H1 (cell line): ENCODE data around the gene CHAC1. TPM values are rescaled to one million over a fixed set of nuclear protein-coding genes. Genes with fewer than 3 reads are reported as not detected.

Experiments
- CTCF ChIA-PET: fragments of 300-600 bp; sonication (Branson Sonifier 250); formaldehyde crosslinking; loops from one replicate; lab custom pipeline; 2021; ENCODE audit not compliant: partially characterized antibody; lab: Charles Lee
- POLR2A ChIA-PET: fragments of 300-600 bp; sonication (Branson Sonifier 250); formaldehyde crosslinking; loops from one replicate; lab custom pipeline; 2021; ENCODE audit warnings: inconsistent platforms; ENCODE audit not compliant: partially characterized antibody; lab: Charles Lee
- DNase-seq, 2 experiments: peaks; one replicate each; pipeline versions ENCODE4 v3.0.0 to v3.0.0-alpha.2; 2010 to 2022; ENCODE audit warnings: low spot score in 2 of 2, low read depth in 1 of 2, mixed read lengths in 1 of 2
- FAIRE-seq: peaks from 2 replicates; lab custom pipeline; 2011; peaks lifted over from hg19 to GRCh38; lab: Jason Lieb, UNC
- H2AFZ ChIP-seq: 2 replicates; pipeline ENCODE4 v1.8.1; 2012; ENCODE audit warnings: low read length, inconsistent platforms
- H2AK5ac ChIP-seq: 2 replicates; pipeline ENCODE4 v1.6.1; 2013; ENCODE audit warnings: low read depth, low read length
- H2BK120ac ChIP-seq: replicated peaks from 2 replicates; pipeline ENCODE3; 2013; ENCODE audit warnings: low read depth, low read length, inconsistent platforms
- H2BK12ac ChIP-seq: 2 replicates; pipeline ENCODE4 v1.6.1; 2013; ENCODE audit warnings: low read depth, low read length
- H2BK15ac ChIP-seq: 2 replicates; pipeline ENCODE4 v1.6.1; 2013; ENCODE audit warnings: low read length
- H2BK20ac ChIP-seq: 2 replicates; pipeline ENCODE4 v1.6.1; 2013; ENCODE audit warnings: low read length
- H2BK5ac ChIP-seq: 2 replicates; pipeline ENCODE4 v1.6.1; 2013; ENCODE audit warnings: low read depth, low read length
- H3K14ac ChIP-seq: 2 replicates; pipeline ENCODE4 v1.6.1; 2013; ENCODE audit warnings: inconsistent platforms; ENCODE audit not compliant: insufficient read length
- H3K18ac ChIP-seq: 2 replicates; pipeline ENCODE4 v1.6.1; 2013; ENCODE audit warnings: low read length; ENCODE audit errors: extremely low read depth
- H3K23ac ChIP-seq: 2 replicates; pipeline ENCODE4 v1.6.1; 2013; ENCODE audit warnings: inconsistent platforms; ENCODE audit not compliant: insufficient read length
- H3K23me2 ChIP-seq: 2 replicates; pipeline ENCODE4 v1.6.1; 2013; ENCODE audit warnings: low read depth, low read length
- H3K27ac ChIP-seq: 2 replicates; pipeline ENCODE4 v1.6.1; 2011; ENCODE audit warnings: low read depth, low read length, inconsistent platforms
- H3K27me3 ChIP-seq, 4 experiments: replicated peaks in 1 of 4; 1 replicate in 1 of 4; 2 replicates in 3 of 4; pipeline versions ENCODE4 v1.6.1 to v1.8.1; 2011 to 2013; ENCODE audit warnings: low read length in 3 of 4, mild to moderate bottlenecking in 3 of 4, inconsistent platforms in 2 of 4, mixed read lengths in 2 of 4, moderate library complexity in 1 of 4; ENCODE audit not compliant: control insufficient read depth in 3 of 4, insufficient read depth in 3 of 4; ENCODE audit errors: extremely low read depth in 1 of 4
- H3K36me3 ChIP-seq, 4 experiments: 2 replicates each; pipeline versions ENCODE4 v1.6.1 to v1.8.1; 2011 to 2013; ENCODE audit warnings: mild to moderate bottlenecking in 4 of 4, low read length in 3 of 4, moderate library complexity in 2 of 4, control low read depth in 1 of 4, inconsistent platforms in 1 of 4; ENCODE audit not compliant: insufficient read depth in 4 of 4, control insufficient read depth in 2 of 4
- H3K4ac ChIP-seq: replicated peaks from 2 replicates; pipeline ENCODE3; 2013; ENCODE audit warnings: low read length, low read depth, mixed read lengths, inconsistent platforms; ENCODE audit not compliant: insufficient read length
- H3K4me1 ChIP-seq, 4 experiments: replicated peaks in 1 of 4; 1 replicate in 1 of 4; 2 replicates in 3 of 4; pipeline versions ENCODE4 v1.6.1 to v1.8.1; 2011 to 2013; ENCODE audit warnings: low read length in 3 of 4, inconsistent platforms in 2 of 4, mixed read lengths in 1 of 4; ENCODE audit not compliant: insufficient read depth in 4 of 4, control insufficient read depth in 3 of 4
- H3K4me2 ChIP-seq, 2 experiments: 2 replicates each; pipeline versions ENCODE4 v1.6.1 to v1.8.1; 2011 to 2013; ENCODE audit warnings: low read depth in 2 of 2, low read length in 2 of 2, control low read depth in 1 of 2, inconsistent platforms in 1 of 2, mild to moderate bottlenecking in 1 of 2; ENCODE audit not compliant: insufficient read depth in 1 of 2
- H3K4me3 ChIP-seq, 4 experiments: fragments of 200-600, 300-600 bp in 1 of 4; sonication (generic), shearing (Covaris generic), sonication (Bioruptor Twin) in 1 of 4; 2 replicates each; pipeline versions ENCODE4 v1.5.1 to v1.8.1; 2011 to 2016; ENCODE audit warnings: low read length in 4 of 4, low read depth in 3 of 4, control low read depth in 2 of 4, inconsistent platforms in 2 of 4, mild to moderate bottlenecking in 2 of 4, mixed read lengths in 1 of 4, moderate library complexity in 1 of 4; ENCODE audit not compliant: insufficient read depth in 2 of 4; ENCODE audit errors: extremely low read depth in 1 of 4
- H3K56ac ChIP-seq: replicated peaks from 2 replicates; pipeline ENCODE3; 2013; ENCODE audit warnings: low read depth, mild to moderate bottlenecking, mixed read lengths, low read length, inconsistent platforms; ENCODE audit not compliant: insufficient read length
- H3K79me1 ChIP-seq: 2 replicates; pipeline ENCODE4 v1.6.1; 2013; ENCODE audit warnings: low read depth, low read length, control low read depth
- H3K79me2 ChIP-seq, 2 experiments: 2 replicates each; pipeline versions ENCODE4 v1.6.1 to v1.8.1; 2012 to 2013; ENCODE audit warnings: low read length in 2 of 2, mild to moderate bottlenecking in 2 of 2, inconsistent platforms in 1 of 2; ENCODE audit not compliant: insufficient read depth in 2 of 2, control insufficient read depth in 1 of 2
- H3K9ac ChIP-seq, 4 experiments: replicated peaks in 1 of 4; 1 replicate in 1 of 4; 2 replicates in 3 of 4; pipeline versions ENCODE4 v1.6.1 to v1.8.1; 2011 to 2013; ENCODE audit warnings: low read depth in 3 of 4, low read length in 3 of 4, control low read depth in 2 of 4, mild to moderate bottlenecking in 2 of 4, moderate library complexity in 2 of 4, inconsistent platforms in 1 of 4; ENCODE audit errors: extremely low read depth in 1 of 4
- H3K9me3 ChIP-seq, 2 experiments: 2 replicates each; pipeline versions ENCODE4 v1.6.1 to v1.8.1; 2012 to 2013; ENCODE audit warnings: mild to moderate bottlenecking in 2 of 2, moderate library complexity in 2 of 2, control low read depth in 1 of 2, inconsistent platforms in 1 of 2, low read depth in 1 of 2, low read length in 1 of 2, mixed read lengths in 1 of 2; ENCODE audit not compliant: insufficient read depth in 2 of 2
- H4K20me1 ChIP-seq, 2 experiments: replicated peaks in 1 of 2; 2 replicates each; pipeline versions ENCODE3 to v1.8.1; 2011 to 2013; ENCODE audit warnings: inconsistent platforms in 2 of 2, low read length in 2 of 2, mild to moderate bottlenecking in 1 of 2; ENCODE audit not compliant: insufficient read depth in 2 of 2, control insufficient read depth in 1 of 2
- H4K5ac ChIP-seq: 2 replicates; pipeline ENCODE4 v1.6.1; 2013; ENCODE audit warnings: low read length, low read depth, mixed read lengths, inconsistent platforms; ENCODE audit not compliant: insufficient read length
- H4K8ac ChIP-seq: 2 replicates; pipeline ENCODE4 v1.8.0; 2013; ENCODE audit warnings: mild to moderate bottlenecking, moderate library complexity, low read length, inconsistent platforms; ENCODE audit not compliant: insufficient read depth; ENCODE audit errors: extremely low read depth
- H4K91ac ChIP-seq: replicated peaks from 2 replicates; pipeline ENCODE3; 2013; ENCODE audit warnings: low read length, mixed read lengths, inconsistent platforms; ENCODE audit not compliant: insufficient read length
- ASH2L ChIP-seq: fragments of 200-600, 300-600 bp; sonication (generic); IDR thresholded peaks from one replicate; pipeline ENCODE4 v1.7.1; 2017; ENCODE audit warnings: low read length
- ATF2 ChIP-seq: IDR thresholded peaks from 2 replicates; pipeline ENCODE4 v1.6.1; 2012; ENCODE audit warnings: low read length, inconsistent platforms
- BACH1 ChIP-seq: IDR thresholded peaks from 2 replicates; pipeline ENCODE4 v1.6.1; 2012; ENCODE audit warnings: low read length, improper control_type of control experiment
- EZH2 ChIP-seq: fragments of 200-600 bp; sonication (generic); IDR thresholded peaks from 2 replicates; pipeline ENCODE4 v1.7.1; 2012; ENCODE audit warnings: low read depth, mild to moderate bottlenecking, moderate library complexity, low read length, inconsistent platforms; ENCODE audit not compliant: severe bottlenecking
- JUN ChIP-seq: IDR thresholded peaks from 2 replicates; pipeline ENCODE4 v1.6.1; 2011; ENCODE audit warnings: low read depth, mild to moderate bottlenecking, improper control_type of control experiment, low read length
- SUZ12 ChIP-seq: fragments of 200-600 bp; sonication (generic); IDR thresholded peaks from 2 replicates; pipeline ENCODE4 v1.6.1; 2012; ENCODE audit warnings: mild to moderate bottlenecking, inconsistent platforms, low read length, moderate library complexity, mixed read lengths
- TCF12 ChIP-seq: IDR thresholded peaks from 2 replicates; pipeline ENCODE4 v1.6.1; 2011; ENCODE audit warnings: low read depth, mild to moderate bottlenecking, low read length
- TEAD4 ChIP-seq: IDR thresholded peaks from 2 replicates; pipeline ENCODE4 v1.6.1; 2012; ENCODE audit warnings: low read depth, low read length, inconsistent platforms, mixed read lengths
- WGBS, 2 experiments: shearing (Covaris generic) in 1 of 2; methylation state at CpG; one replicate each; pipeline versions ENCODE4 v1.1.6 to v1.1.7; 2013 to 2015; ENCODE audit warnings: low lambda C conversion rate in 2 of 2, mixed read lengths in 2 of 2, inconsistent platforms in 1 of 2, low coverage in 1 of 2, missing lambda C conversion rate in 1 of 2; ENCODE audit not compliant: insufficient replicate concordance in 2 of 2, insufficient coverage in 1 of 2, insufficient read length in 1 of 2; ENCODE audit errors: extremely low coverage in 1 of 2, missing lambda C conversion rate in 1 of 2; 5-methylcytosine and 5-hydroxymethylcytosine counted together
- polyA plus RNA-seq, 7 experiments: library from polyadenylated mRNA; depleted of rRNA in 3 of 7; stranded (reverse) in 5 of 7; unstranded in 2 of 7; fragments of >200 nt in 5 of 7; fragments of 200-250 nt in 2 of 7; gene quantifications; 1 replicate in 5 of 7; 2 replicates in 1 of 7; 4 replicates in 1 of 7; pipeline versions ENCODE4 v1.2.1 to v1.2.3, GENCODE V29; 2011 to 2013; ENCODE audit warnings: missing spikeins in 2 of 7, mixed read lengths in 2 of 7
- total RNA-seq: library from RNA; stranded (reverse); fragmentation: NEBNext Ultra II Directional; extraction: Animal tissue kit (Norgen Biotek cat#: 25700); gene quantifications from 2 replicates; pipeline ENCODE4 v1.2.1, GENCODE V29; 2021
- TF ChIP-seq, protein P1 (sequence below), 3 experiments: IDR thresholded peaks; 1 replicate in 2 of 3; 2 replicates in 1 of 3; pipeline versions ENCODE4 v1.5.1 to v1.6.1; 2011; ENCODE audit warnings: low read length in 3 of 3, mild to moderate bottlenecking in 3 of 3, inconsistent platforms in 2 of 3, low read depth in 1 of 3, moderate library complexity in 1 of 3; ENCODE audit not compliant: insufficient read depth in 1 of 3; ENCODE audit errors: control extremely low read depth in 1 of 3

The CHAC1 gene
- total and polyA plus RNA-seq, 2 of the 8 experiments (the other 6 are each of a cell fraction or from before 2014, with no cell fraction given): 34.3 to 159 TPM

GRCh38 chr15:40995656-40996055, 42.4 kb downstream of the CHAC1 start:
- CTCF ChIA-PET: interaction anchor here (1.3 kb wide), 1 partner anchor 13 kb away, joined by 3 read pairs; no protein-coding TSS in a partner anchor
- whole genome bisulfite sequencing, 2 experiments: 97% methylated on average over 3 of the region's 3 CpGs; no CpG with 5 or more reads in 1 of the 2 experiments
- Histone ChIP-seq H2BK12ac (no peak overlapping the region), H3K79me1 (no peaks in the 10 kb centered on the region), H3K56ac (no peak overlapping the region), H3K23ac (no peak overlapping the region), H3K4me1 (no peaks in the 10 kb centered on the region), H3K79me2 (no peaks in the 10 kb centered on the region), H2AK5ac (no peak overlapping the region), H2AFZ (no peak overlapping the region), H3K23me2 (no peaks in the 10 kb centered on the region), H3K4me2 (no peak overlapping the region), H4K20me1 (peaks cover 0 to 2% of the 10 kb centered on the region in 2 experiments), H4K91ac (no peak overlapping the region), H3K4me3 (no peak overlapping the region), H3K27ac (no peak overlapping the region), H2BK120ac (no peak overlapping the region), H3K18ac (no peak overlapping the region), H3K9ac (no peak overlapping the region), H3K14ac (no peak overlapping the region), H4K8ac (no peak overlapping the region), H3K27me3 (no peaks in the 10 kb centered on the region), H2BK15ac (no peak overlapping the region), H4K5ac (no peak overlapping the region), H3K36me3 (peaks cover 2 to 36% (median 10%) of the 10 kb centered on the region in 4 experiments; a peak in 5 of 8 replicates), H2BK5ac (no peak overlapping the region), H3K4ac (no peak overlapping the region), H2BK20ac (no peak overlapping the region), H3K9me3 (no peaks in the 10 kb centered on the region)
- DNase-seq (no peak), FAIRE-seq (no peak)
- POLR2A ChIA-PET: no interaction called here
- no peak for TF ChIP-seq ASH2L
- no peak for TF ChIP-seq ATF2
- no peak for TF ChIP-seq TCF12
- no peak for TF ChIP-seq EZH2
- TF ChIP-seq SUZ12: no peak
- TF ChIP-seq, protein P1, sequence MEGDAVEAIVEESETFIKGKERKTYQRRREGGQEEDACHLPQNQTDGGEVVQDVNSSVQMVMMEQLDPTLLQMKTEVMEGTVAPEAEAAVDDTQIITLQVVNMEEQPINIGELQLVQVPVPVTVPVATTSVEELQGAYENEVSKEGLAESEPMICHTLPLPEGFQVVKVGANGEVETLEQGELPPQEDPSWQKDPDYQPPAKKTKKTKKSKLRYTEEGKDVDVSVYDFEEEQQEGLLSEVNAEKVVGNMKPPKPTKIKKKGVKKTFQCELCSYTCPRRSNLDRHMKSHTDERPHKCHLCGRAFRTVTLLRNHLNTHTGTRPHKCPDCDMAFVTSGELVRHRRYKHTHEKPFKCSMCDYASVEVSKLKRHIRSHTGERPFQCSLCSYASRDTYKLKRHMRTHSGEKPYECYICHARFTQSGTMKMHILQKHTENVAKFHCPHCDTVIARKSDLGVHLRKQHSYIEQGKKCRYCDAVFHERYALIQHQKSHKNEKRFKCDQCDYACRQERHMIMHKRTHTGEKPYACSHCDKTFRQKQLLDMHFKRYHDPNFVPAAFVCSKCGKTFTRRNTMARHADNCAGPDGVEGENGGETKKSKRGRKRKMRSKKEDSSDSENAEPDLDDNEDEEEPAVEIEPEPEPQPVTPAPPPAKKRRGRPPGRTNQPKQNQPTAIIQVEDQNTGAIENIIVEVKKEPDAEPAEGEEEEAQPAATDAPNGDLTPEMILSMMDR (IDR thresholded peaks at IDR 0.05; ENCODE audit: control extremely low read depth in 1 of 3, insufficient read depth in 1 of 3, low read depth in 1 of 3, low read length in 3 of 3): no peak
- TF ChIP-seq BACH1: no peak
- no peak for TF ChIP-seq JUN
- no peak for TF ChIP-seq TEAD4
